ENCODE measurements around the gene AOC3.

The AOC3 gene

DNA sequence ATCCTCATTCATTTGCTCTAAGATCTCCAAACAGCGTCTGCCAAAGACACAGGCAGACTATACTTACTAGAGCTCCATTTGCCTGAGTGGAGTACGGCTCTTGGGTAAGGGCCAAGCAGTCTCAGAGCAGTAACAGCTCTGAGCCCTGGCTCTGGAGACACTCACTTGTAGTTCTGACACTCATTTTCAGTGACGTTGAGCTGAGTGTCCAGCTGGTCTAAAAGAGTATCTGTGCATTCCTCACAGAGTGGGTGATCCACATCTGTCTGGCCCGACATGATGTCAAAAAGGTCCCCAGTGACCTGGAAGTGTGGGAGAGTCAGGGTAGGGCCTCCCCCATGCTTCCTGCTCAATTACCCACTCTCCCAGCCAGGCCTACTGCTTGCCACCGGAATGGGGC lies 32.6 kb upstream of the AOC3 start:
- TF ChIP-seq, protein P1, sequence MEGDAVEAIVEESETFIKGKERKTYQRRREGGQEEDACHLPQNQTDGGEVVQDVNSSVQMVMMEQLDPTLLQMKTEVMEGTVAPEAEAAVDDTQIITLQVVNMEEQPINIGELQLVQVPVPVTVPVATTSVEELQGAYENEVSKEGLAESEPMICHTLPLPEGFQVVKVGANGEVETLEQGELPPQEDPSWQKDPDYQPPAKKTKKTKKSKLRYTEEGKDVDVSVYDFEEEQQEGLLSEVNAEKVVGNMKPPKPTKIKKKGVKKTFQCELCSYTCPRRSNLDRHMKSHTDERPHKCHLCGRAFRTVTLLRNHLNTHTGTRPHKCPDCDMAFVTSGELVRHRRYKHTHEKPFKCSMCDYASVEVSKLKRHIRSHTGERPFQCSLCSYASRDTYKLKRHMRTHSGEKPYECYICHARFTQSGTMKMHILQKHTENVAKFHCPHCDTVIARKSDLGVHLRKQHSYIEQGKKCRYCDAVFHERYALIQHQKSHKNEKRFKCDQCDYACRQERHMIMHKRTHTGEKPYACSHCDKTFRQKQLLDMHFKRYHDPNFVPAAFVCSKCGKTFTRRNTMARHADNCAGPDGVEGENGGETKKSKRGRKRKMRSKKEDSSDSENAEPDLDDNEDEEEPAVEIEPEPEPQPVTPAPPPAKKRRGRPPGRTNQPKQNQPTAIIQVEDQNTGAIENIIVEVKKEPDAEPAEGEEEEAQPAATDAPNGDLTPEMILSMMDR (conservative IDR thresholded peaks at IDR 0.05), result no peak
- no peak for TF ChIP-seq ZFX (IDR thresholded peaks at IDR 0.05)
- H3K27ac ChIP-seq, result no peak overlapping the region

DNA sequence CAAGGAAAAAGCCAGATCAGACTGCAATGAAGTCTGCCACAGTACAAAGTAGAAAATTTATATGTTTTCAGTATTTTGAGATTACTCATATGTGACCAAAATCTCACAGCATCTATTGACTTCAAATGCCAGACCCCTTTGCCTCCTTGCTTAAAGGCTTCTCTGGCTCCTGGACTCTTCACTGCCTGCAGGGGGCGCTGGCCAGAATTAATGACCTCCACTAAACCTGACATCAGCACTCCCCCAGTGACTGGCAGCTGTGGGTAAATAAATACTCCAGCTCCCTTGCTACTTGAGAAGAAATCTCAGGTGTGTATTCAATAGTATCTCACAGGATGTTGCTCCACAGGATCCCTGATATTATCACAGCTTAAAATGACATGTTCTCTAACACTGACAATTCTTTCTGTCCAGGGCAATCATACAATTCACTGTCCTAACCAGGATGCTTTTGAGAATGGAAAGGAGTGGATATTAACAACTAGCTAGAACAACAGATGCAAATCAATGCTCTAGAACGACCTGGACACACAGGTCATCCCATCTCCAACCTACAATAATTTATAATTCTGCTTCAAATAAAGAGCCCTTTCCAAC lies 31.0 kb upstream of the AOC3 start:
- TF ChIP-seq, protein P1 (conservative IDR thresholded peaks at IDR 0.05), result peak; percentile 92
- no peak for TF ChIP-seq ZFX (IDR thresholded peaks at IDR 0.05)
- H3K27ac ChIP-seq, result no peak overlapping the region

DNA sequence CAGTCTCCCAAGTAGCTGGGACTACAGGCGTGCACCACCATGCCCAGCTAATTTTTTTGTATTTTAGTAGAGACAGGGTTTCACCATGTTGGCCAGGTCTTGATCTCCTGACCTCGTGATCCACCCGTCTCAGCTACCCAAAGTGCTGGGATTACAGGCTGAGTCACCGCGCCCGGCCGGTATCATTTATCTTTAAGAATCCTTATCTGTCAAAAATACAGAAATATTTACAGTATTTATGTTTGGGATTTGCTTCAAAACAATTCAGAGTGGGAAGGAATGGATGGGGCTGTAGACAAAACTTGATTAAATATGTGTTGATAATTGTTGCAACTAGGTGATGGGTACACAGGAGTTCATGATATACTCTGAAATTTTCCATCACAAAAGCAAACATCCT lies 29.8 kb upstream of the AOC3 start:
- no peak for TF ChIP-seq ZFX (IDR thresholded peaks at IDR 0.05)
- TF ChIP-seq, protein P1 (conservative IDR thresholded peaks at IDR 0.05), result no peak
- H3K27ac ChIP-seq, result no peak overlapping the region

DNA sequence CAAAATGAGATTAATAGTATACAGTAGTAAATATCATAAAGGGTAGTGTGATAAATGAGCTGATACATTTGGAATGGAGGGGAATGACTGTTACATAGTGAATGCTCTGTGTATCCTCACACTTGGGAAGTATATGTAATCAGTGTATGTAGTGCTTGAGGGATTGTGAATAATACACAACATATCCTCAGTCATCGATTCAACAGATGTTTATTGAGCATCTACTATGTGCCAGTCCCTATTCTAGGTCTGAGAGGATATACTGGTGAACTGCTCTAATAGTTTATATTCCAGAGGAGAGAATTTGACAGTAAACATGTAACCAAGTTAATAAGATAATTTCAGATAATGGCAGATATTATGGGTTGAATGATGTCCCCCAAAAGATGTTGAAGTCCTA lies 23.5 kb upstream of the AOC3 start:
- no peak for TF ChIP-seq ZFX (IDR thresholded peaks at IDR 0.05)
- TF ChIP-seq, protein P1 (conservative IDR thresholded peaks at IDR 0.05), result no peak
- H3K27ac ChIP-seq, result no peak overlapping the region

DNA sequence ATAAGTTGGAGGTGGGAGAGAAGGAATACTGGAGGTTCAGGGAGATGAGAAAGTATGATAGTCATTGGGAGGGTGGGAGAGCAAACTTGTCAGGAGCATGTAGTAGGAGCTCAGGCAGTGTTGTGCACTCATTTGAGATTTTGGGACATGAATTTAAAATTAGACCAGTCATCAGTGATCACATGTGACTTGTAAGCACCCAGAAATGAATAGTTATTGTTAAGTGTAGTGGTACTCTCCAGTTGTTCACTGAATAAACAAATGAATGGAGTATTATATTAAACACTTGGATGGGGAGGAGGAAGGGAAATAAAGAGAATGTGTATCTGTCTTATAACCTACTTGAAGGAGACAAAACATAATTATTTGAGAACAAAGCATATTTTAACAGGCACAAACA lies 20.0 kb upstream of the AOC3 start:
- H3K27ac ChIP-seq, result no peak overlapping the region
- TF ChIP-seq ZFX (IDR thresholded peaks at IDR 0.05), result no peak
- TF ChIP-seq, protein P1 (conservative IDR thresholded peaks at IDR 0.05), result no peak

DNA sequence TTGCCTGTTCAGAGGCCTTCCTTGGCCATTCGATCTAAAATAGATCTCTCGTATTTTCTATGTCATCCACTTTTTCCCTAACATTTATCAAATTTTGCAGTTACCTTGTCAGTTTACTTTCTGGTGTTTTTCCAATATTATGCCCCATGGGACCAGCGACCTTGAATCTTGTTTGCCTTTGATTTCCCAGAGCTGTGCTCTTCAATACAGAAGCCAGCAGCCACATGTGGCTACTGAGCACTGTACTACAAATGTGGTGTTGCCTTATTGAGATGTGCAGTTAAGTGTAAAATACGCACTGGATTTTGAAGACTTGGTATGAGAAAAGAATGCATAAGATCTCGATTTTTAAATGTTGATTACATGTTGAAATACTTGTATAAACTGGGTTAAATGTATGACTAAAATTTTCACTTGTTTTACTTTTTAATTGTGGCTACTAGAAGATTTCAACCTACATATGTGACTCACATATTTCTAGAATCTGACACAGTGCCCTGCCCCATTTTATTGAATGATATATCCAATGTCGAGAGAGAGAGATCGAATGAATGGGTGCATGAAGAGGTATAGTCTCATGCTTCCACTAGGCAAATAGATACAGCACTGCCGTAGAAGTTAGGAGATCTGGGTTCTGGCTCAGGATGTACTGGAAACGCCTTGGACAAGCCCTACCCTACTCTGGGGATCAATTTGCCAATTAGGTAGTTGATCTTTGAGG lies 18.6 kb upstream of the AOC3 start:
- no peak for TF ChIP-seq ZFX (IDR thresholded peaks at IDR 0.05)
- TF ChIP-seq, protein P1 (conservative IDR thresholded peaks at IDR 0.05), result no peak
- peak overlapping the region; percentile 91 for H3K27ac ChIP-seq

DNA sequence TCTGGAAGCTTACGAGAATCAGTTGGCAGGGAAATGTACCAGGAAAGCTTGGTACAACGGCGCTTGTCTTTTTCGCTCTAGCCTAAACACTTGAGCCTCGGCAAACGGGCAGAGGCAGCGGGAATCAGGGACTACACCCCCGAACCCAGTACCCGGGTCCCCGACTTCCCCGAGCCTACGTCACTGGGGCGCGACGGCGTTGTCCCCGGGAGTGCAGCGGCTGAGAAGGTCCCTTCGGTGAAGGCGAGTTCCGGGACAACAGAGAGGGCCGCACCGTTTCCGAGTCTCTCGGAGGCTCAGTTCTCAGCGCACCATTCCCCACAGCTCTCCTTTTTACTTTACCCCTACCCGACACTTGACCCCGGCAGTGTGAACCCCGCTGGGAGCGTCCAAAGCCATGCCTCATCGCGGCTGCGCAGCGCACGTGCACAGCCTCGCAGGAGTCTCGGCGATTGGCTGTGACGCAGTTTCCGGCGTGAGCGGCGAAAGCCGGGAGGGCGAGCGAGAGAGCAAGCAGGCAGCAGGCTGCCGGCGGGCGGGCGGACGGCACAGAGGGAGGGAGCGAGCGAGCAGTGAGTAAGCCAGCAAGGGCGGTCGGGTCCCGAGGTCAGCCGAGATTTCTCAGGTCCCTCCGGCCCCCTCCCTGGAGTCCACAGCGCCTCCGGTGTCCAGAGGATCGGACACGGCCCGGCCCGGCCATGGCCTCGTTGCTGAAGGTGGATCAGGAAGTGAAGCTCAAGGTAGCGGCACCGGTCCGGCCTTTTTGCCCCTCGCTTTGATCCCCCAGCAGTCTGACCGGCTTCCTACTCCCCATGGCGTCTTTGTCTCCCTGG lies 17.8 kb upstream of the AOC3 start, which contains the start of gene PSME3:
Gene PSME3 (plus strand): TSS at position 464 of the 833 bp plus-strand sequence. CDS start 235 bp downstream, at position 699.
- TF ChIP-seq ZFX (IDR thresholded peaks at IDR 0.05), result peak; percentile 74
- TF ChIP-seq, protein P1 (conservative IDR thresholded peaks at IDR 0.05), result no peak
- peak within 1 kb of the TSS; percentile 91 for H3K27ac ChIP-seq

All from C4-2B (cell line).